ENCODE results near the gene PCSK9.
A peak's percentile ranks its signal among the peaks of the same experiment; 100 is the strongest.

The PCSK9 gene

DNA sequence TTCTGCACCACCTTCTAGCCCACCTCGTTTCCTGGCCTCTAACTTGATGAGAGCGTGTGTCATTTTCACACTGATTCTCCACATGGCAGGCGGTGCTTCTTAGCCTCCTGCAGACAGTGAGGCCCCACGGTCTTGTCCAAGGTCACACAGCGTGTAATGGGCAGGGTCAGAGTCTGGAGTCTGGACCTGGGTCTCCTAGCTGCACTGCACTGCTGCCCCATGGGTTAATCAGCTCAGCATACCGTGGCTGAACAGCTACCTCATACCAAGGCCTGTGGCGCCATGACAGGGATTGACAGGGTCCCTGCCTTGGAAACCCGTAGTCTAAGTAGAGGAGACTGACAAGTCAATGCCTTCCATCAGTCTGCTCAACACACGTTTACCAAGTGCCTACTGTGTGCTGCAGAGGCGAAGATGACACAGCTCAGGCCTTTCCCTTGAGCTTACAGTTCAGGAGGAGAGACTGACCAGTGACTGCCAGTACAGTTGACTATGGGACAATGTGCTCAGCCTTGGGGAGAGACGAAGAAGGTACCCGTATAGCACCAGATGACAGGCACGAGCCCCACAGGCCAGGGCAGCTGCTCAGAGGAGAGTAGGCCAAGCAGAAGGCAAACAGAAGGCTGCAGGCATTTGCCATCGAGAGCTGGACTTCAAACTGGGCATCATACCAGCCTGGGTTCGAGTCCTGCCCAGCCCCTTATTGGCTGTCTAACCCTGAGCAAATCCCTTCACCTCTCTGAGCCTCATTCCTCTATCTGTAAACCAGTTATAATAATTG, 5.5 kb downstream of the PCSK9 start:
- no peak for DNase-seq

DNA sequence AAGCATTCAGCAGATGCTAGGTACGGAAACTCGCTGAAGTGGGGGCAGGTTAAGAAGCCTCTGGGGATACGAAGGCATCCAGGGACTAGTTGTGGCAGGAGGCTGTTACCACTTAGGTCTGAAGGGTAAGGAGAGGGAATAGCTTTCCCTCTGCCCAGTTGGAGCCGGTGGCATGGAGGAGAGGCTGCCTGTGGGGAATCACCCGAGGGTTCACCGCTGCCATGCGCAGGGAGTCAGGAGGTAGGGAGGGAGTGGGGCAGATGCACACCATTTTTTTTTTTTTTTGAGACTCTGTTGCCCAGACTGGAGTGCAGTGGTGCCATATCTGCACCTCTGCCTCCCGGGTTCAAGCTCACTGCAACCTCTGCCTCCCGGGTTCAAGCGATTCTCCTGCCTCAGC, 6.1 kb downstream of the PCSK9 start:
- DNase-seq: no peak

DNA sequence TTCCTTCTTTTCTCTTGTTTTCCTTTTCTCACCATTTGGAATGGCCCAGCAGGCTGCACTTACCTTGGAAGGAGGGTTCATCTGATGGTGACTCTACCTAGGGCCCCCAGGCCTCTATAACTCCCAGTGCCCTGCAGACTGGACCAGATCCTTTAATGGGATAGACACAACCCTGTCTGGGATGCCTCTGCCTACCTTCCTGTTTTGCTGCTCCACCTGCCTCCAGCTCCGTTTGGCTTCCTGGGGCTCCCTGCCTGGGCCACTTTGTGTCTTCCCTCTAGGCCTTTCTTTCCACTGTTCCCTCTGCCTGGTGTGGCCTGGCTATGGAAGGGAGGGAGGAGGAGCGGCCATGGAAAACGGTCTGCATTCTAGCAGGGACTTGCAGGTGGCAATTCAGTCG, 7.5 kb downstream of the PCSK9 start:
- no peak for DNase-seq

DNA sequence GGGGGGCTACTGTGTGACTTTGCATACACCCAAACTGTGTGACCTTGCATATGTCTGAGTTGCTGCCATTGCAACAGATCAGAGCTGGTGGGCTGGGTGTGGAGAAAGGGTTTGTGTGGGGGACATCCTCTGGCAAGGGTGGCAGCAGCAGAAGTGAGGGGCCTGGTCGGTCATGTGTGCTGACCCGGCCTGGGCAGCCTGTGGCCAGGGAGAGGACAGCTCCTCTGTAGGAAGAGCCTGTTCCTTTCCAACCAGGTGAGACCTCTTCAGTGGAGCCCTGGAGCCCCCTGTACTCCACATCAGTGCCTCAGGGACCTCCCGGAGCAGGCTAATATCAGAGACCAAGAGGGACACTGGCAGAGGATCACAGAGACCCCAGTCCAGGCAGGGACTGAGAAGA, 8.3 kb downstream of the PCSK9 start:
- DNase-seq: no peak

DNA sequence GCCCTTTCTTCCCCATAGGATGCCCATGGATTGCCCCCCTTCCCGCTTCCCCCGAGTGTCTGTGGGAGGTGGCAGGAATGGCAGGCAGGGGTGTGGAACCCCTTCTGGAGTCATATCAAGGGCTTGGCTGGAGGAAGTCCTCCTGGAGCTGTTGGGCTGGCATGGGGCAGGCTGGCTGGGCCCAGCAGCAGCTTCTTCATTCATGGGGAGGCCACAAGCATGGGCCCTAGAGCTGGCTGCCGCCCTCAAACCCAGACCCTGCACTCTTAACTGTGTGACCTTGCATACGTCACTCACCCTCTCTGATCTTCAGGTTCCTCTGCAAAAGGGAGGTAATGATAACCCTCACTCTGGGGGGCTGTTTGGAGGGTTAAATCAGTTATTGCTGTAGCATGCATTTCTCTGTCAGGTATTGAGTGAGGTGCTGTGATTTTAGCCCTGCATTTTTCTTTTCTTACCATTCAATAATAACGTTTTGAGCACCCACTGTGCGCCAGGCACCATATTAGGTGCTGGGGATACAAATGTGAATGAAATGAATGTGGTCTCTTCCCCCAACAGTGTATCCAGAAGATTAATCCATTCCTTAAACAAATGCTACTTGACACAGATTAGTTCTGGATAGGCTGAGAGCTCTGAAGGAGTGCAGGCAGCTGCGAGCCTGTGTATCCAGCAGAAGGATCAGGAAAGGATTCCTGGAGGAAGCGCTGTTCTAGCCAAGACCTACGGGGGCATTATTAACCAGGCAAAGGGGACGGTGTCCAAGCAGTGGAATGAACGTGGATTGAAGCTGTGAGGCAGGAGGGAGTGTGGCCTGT, 9.3 kb downstream of the PCSK9 start:
- DNase-seq: no peak

DNA sequence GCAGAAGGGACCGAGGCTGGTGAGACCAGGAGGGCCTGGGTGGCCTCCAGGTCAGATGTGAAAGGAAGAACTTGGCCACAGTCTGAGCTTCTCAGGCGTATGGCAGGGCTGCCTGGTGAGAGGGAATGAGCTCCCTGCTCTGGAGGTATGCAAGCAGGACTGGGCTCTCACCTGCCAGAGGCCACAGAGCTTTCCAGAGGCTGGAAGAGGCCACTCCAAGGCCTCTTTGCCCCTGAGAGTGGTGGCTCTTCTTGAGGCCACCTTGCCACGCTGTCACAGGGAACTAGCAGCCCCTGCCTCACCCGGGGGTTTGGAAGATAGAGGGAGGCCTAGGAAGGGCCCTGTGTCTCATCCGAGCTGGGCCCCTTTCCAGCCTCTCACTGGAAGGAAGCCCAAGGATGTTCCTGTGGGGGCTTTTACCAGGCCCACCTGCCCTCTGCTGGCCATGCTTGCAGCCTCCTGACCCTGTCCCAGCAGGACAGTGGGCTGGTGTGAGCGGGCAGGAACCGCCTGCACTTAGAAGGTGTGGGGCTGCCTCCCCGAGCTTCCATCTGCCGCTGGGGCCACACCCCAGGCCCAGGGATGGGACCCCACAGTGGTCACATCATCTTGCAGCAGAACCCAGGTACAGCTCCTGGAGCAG, 10.0 kb downstream of the PCSK9 start:
- DNase-seq: no peak

DNA sequence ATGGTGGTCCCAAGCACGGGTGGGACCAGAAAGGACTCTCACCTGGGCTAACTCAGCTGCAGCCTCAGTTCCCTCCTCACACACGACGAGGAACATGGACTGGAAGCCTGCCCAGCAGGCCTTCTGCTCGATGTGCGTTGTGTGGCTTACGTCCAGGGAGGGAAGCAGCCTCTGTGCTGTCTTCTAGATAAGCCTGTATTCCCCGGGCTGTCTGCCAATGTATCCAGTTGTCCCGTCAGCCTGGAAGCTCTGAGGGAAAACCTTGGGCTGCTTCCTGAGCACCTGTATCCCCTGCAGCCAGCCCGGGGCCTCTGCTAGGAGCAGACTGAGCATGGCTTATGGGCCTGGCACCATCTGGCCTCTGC, 10.5 kb downstream of the PCSK9 start:
- DNase-seq: no peak

DNA sequence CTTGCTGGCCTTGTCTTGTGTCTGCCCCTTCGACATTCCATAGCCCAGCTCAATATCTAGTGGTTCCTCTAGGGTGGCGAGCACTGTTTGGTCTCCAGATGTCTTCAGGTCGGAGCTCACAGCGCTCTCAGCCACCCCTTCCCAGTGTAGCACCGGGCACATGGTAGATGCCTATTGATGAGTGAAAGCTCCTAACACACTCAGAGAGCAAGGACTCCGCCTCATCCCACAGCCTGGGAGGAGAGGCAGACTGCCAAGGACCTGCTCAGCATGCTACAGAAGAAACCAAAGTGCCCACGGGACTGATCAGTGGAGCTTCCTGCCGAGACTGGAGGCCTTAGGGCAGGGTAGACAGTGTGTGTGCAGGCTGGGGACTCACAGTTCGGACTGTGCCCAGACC, 10.9 kb downstream of the PCSK9 start:
- no peak for DNase-seq

DNA sequence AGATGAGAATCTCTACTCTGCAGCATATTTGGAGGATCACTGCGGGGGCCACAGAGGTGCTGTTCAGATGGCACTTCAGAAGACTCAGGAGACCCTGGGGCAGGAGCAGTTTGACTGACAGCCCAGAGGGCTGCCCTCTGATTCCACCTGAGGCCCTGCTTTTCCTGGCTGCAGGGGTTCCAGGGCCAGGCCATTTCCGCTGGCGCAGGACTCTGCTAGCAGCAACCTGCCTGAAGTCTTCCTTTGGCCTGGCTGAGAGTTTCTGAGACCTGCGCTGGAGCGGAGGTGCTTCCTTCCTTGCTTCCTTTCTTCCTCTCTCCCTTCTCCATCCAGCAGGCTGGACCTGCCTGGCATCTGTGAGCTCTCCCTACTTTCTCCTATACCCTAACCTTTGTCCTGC, 11.8 kb downstream of the PCSK9 start:
- DNase-seq: no peak

DNA sequence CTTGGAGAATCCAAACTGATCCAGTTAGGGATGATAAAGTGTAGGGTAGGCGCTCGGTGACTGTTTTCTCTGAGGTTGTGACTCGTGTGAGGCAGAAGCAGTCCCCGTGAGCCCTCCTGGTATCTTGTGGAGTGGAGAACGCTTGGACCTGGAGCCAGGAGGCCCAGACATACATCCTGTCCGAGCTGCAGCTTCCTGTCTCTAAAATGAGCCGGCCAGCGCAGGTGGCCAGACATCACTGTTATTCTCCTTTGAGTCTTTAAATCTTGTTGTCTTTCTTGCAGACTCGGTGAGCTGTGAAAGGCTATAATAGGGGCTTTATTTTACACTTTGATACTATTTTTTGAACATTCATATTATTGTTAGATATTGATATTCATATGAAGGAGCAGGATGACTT, 12.3 kb downstream of the PCSK9 start:
- DNase-seq: no peak

DNA sequence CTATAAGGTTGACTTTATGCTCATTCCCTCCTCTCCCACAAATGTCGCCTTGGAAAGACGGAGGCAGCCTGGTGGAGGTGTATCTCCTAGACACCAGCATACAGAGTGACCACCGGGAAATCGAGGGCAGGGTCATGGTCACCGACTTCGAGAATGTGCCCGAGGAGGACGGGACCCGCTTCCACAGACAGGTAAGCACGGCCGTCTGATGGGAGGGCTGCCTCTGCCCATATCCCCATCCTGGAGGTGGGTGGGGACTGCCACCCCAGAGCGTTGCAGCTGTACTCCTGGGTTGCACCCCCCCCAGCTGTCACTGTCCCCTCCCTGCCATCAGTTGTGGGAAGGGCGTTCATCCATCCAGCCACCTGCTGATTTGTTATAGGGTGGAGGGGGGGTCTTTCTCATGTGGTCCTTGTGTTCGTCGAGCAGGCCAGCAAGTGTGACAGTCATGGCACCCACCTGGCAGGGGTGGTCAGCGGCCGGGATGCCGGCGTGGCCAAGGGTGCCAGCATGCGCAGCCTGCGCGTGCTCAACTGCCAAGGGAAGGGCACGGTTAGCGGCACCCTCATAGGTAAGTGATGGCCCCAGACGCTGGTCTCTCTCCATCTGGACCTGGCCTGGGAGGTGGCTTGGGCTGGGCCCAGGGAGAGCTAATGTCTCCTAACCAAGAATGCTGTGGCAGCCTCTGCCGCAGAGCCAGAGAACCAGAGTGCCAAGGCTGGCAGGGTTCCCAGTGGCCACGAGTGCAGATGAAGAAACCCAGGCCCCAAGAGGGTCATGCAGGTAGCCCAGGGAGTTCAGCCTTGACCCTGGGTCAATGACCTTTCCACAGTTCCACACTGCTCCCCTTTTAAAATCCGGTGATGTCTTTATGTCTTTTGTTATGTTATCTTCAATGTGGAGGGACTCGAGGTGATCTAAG, 13.1 kb downstream of the PCSK9 start:
- DNase-seq: no peak

DNA sequence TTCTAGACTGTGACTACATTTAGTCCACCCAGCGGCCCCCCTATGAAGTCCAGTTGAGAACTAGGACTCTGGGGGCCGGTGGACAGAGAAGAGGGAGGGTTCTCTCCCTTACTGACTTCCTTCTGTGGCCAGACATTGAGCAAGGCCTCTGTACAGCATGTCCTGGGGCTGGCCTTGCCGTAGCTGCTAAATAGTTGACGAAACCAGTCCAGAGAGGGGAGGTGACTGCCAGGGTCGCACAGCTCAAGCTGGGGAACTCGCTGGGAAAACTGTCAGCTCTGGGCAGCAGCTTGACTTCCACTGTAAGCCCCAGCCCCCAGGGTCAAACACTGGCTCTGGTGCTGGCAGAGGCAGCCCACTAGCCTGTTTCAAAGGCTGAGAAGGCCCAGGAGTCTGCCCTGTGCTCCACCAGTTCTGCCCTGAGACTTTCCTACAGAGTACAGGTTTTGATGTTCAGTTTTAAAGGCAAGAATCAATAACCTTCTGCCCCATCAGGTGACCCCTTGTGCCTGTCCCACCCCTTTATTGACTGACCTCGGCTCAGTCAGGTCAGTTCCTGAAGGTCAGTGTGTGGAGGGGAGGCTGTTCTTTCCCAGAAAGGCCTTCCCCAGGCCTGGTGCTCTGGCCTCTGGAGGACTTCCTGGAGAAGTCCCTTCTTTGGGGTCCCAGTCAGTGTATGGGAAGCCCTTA, 14.1 kb downstream of the PCSK9 start:
- DNase-seq: peak; percentile 15 to 44

DNA sequence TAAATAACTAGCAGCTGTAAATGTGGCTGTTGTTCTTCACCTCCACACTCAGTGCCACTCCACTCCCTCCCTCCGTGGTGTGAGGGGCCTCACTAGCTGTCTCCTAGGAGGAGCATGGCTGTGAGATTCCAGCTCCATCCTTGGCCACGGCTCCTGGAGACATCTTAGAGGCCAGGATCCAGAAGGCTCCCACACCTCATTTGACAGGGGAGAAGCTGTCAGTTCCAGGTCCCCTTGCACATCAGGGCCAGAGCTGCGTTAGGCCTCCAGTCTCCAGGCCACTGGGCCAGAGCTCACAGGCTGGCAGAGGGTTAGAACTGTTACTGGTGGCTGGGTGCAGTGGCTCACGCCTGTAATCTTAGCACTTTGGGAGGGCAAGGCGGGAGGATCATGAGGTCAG, 15.0 kb downstream of the PCSK9 start:
- no peak for DNase-seq

DNA sequence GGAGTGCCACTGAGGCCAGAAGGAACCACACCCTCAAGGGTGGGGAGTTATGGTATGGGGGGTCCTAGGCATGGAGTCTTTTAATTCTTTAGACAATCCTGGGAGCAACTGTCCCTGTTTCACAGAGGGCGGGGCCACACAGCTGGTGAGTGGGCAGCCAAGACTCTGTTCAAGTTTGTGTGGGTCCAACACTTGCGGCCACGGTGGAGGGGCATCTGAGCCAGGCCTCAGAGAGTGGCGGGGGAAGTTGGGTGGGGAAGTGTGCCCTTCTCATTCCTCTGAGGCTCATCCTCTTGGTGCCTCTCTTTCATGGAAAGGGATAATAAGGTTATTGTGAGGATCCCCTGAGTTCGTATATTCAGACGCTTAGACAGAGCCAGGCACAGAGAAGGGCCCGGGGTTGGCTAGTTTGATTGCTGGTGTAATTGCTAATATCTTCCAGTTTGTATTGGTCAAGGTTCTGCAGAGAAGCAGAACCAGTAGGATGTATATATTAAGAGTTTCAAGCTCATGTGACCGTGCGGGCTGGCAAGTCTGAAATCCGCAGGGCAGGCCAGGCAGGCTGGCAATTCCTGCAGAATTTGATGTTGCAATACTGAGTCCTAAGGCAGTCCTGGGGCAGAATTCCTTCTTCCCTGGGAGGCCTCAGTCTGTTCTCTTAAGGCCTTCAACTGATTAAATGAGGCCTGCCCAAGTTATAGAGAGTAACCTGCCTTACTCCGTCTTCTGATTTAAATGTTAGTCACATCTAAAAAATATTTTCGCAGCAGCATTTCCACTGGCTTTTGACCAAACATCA, 15.9 kb downstream of the PCSK9 start:
- no peak for DNase-seq

DNA sequence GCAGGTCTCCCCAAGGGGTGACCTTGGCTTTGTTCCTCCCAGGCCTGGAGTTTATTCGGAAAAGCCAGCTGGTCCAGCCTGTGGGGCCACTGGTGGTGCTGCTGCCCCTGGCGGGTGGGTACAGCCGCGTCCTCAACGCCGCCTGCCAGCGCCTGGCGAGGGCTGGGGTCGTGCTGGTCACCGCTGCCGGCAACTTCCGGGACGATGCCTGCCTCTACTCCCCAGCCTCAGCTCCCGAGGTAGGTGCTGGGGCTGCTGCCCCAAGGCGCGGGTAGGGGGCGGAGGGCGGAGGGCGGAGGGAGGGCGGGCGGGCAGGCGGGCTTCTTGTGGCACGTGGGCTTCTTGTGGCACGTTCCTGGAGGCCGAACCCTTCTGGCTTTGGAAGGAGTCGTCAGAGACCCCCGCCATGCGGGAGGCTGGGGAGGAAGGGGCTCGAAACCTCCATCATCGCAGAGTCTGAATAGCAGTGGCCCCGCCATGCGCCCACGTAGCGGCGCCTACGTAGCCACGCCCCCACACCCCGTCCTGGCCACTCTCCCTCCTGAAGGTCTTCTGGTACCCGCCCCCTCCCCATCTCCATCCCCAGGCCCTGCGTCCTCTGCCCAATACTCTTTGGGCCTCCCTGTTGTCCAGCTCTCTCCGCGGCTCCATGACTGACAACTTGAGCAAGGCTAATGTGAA, 16.7 kb downstream of the PCSK9 start:
- DNase-seq: no peak

DNA sequence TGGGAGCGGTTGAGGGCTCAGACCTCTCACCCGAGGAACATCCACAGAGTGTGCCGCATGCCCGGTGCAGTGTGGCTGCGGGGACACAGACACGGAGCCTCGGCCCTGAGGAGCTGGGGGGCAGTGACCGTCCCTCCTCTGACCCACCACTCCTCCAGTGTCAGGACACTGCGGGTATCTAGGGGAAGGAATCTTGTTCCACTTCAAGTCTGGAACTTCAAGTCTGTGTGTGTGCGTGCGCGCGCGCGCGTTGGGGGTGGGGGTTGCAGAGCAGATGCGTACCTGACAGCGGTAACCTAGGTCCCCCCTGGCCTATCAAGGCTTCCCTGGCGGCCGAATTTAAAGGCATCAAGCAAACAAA, 17.3 kb downstream of the PCSK9 start:
- no peak for DNase-seq

DNA sequence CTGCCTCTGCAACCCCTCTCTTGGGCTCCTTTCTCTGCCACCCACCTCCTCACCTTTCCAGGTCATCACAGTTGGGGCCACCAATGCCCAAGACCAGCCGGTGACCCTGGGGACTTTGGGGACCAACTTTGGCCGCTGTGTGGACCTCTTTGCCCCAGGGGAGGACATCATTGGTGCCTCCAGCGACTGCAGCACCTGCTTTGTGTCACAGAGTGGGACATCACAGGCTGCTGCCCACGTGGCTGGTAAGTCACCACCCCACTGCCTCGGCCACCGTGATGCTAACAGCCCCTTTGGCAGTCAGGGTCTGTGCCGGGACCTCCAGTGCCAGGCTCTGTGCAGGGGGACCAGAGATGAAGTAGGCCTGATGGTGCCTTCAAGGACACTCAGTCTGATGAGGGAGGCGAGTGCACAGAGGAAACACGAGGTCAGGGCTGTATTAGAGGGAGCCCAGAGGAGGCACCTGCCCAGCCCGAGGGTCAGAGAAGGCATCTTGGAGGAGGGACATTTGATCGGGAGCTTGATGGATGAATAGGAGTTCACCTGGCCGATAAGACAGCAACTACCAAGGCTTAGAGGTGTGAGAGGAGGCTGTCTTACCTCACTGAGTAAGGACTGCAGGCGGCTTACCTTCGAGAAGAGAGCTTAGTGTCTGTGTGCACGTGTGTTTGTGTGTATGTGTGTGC, 18.1 kb downstream of the PCSK9 start:
- no peak for DNase-seq

DNA sequence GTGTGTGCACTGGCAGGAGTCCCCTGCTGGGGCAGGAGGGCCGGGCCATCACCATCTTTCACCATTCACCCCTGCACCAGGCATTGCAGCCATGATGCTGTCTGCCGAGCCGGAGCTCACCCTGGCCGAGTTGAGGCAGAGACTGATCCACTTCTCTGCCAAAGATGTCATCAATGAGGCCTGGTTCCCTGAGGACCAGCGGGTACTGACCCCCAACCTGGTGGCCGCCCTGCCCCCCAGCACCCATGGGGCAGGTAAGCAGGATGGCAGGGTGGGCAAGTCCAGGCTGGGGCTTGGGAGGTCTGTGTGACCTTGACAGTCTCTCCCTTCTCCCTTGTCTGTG, 18.6 kb downstream of the PCSK9 start:
- DNase-seq: no peak

DNA sequence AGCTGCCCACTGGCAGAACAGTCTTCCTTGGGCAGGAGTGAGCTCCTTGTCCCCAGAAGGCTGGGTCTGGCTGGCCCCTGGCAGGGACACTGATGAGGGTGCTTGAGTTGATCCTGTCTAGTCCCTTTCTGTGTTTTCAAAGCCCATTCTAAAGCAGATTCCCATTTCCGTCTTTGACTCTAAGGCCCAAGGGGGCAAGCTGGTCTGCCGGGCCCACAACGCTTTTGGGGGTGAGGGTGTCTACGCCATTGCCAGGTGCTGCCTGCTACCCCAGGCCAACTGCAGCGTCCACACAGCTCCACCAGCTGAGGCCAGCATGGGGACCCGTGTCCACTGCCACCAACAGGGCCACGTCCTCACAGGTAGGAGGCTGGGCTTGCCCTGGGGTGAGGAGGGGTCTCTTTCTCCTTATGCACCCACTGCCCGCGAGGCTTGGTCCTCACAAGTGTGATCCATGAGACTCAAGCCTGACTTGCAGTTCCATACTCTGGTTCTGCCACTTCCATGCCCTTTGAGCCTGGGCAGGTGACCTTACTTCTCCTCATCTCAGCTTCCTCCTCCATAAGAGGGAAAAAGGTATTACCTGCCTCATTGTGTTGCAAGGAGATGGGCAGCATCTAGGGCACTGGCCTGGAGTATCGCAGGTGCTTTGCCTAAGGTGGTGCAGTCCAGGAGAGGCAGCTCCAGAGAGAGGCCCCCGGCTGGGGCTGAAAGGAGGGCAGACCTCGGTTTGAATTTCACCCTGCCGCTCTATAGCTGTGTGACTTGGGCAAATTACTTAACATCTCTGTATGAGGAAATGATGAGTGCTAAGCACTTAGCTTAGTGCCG, 20.2 kb downstream of the PCSK9 start:
- DNase-seq: no peak
